Activated CD4-positive, alpha-beta T cell treated with anti-CD3 and anti-CD28 coated beads, Interleukin-2, amount 10 ng/mL, durations not matched to agents 7 days and 5 days (primary cell): Measurements from ENCODE around the gene ANKS1B. TPM values are rescaled to one million over a fixed set of nuclear protein-coding genes. Genes with fewer than 3 reads are reported as not detected.

Source experiments
- CTCF ChIA-PET: fragments of 350-600 bp; sonication (Branson Sonifier 250); formaldehyde crosslinking; loops from one replicate; lab custom pipeline; 2021; ENCODE audit warnings: antibody characterized with exemption; lab: Charles Lee
- POLR2A ChIA-PET: fragments of 350-600 bp; sonication (Branson Sonifier 250); formaldehyde crosslinking; loops from one replicate; lab custom pipeline; 2021; ENCODE audit warnings: antibody characterized with exemption; lab: Charles Lee
- DNase-seq: peaks from one replicate; pipeline ENCODE4 v3.0.0-alpha.2; 2020
- H3K27ac Mint-ChIP-seq: one replicate; pipeline ENCODE4 v1.8.0; 2021; ENCODE audit warnings: mild to moderate bottlenecking, moderate library complexity, mixed read lengths
- H3K27me3 Mint-ChIP-seq: one replicate; pipeline ENCODE4 v1.8.0; 2021; ENCODE audit warnings: mixed read lengths
- H3K36me3 Mint-ChIP-seq: one replicate; pipeline ENCODE4 v1.8.0; 2021; ENCODE audit warnings: low read depth, mixed read lengths
- H3K4me1 Mint-ChIP-seq: one replicate; pipeline ENCODE4 v1.8.0; 2021; ENCODE audit warnings: mixed read lengths
- H3K4me3 Mint-ChIP-seq: one replicate; pipeline ENCODE4 v1.8.0; 2021; ENCODE audit warnings: mild to moderate bottlenecking, moderate library complexity, mixed read lengths
- H3K9me3 Mint-ChIP-seq: one replicate; pipeline ENCODE4 v1.8.0; 2021; ENCODE audit warnings: mixed read lengths
- total RNA-seq, 2 experiments: library from RNA; stranded (reverse); gene quantifications; one replicate each; pipeline ENCODE4 v1.2.3, GENCODE V29; 2021

The ANKS1B gene
- total RNA-seq, 2 experiments from 2014 or later = 0.17 to 0.25 TPM

GRCh38 chr12:98727196-98727595 is 1257.5 kb downstream of the ANKS1B start:
- DNase-seq = no peak
- CTCF ChIA-PET = interaction anchor here (0.7 kb wide), 1 partner anchor 30 kb away, joined by 3 read pairs; no protein-coding TSS in a partner anchor
- Mint-ChIP-seq H3K27me3 (no peaks in the 10 kb centered on the region), H3K36me3 (peaks cover 43% of the 10 kb centered on the region), H3K4me3 (no peak overlapping the region), H3K9me3 (no peaks in the 10 kb centered on the region), H3K4me1 (peaks cover 8% of the 10 kb centered on the region), H3K27ac (no peak overlapping the region)
- POLR2A ChIA-PET = no interaction called here

- H3K4me1 Mint-ChIP-seq = peaks cover 8% of the 10 kb centered on the region
- ChIA-PET CTCF (interaction anchor here (0.8 to 2.1 kb wide), 4 partner anchors 10 to 68 kb away, joined by 3 to 11 read pairs (median 6); no protein-coding TSS in a partner anchor), POLR2A (interaction anchor here (1.0 kb wide), 1 partner anchor 15 kb away, joined by 3 read pairs; no protein-coding TSS in a partner anchor)
- H3K27me3 Mint-ChIP-seq = no peaks in the 10 kb centered on the region
- H3K36me3 Mint-ChIP-seq = peaks cover 35% of the 10 kb centered on the region
- no peaks in the 10 kb centered on the region for H3K9me3 Mint-ChIP-seq
- H3K27ac Mint-ChIP-seq = no peak overlapping the region
- no peak overlapping the region for H3K4me3 Mint-ChIP-seq
- peak; percentile 59 for DNase-seq
These were observed 1259.1 kb downstream of the ANKS1B start for GRCh38 chr12:98725476-98726247.

DNA sequence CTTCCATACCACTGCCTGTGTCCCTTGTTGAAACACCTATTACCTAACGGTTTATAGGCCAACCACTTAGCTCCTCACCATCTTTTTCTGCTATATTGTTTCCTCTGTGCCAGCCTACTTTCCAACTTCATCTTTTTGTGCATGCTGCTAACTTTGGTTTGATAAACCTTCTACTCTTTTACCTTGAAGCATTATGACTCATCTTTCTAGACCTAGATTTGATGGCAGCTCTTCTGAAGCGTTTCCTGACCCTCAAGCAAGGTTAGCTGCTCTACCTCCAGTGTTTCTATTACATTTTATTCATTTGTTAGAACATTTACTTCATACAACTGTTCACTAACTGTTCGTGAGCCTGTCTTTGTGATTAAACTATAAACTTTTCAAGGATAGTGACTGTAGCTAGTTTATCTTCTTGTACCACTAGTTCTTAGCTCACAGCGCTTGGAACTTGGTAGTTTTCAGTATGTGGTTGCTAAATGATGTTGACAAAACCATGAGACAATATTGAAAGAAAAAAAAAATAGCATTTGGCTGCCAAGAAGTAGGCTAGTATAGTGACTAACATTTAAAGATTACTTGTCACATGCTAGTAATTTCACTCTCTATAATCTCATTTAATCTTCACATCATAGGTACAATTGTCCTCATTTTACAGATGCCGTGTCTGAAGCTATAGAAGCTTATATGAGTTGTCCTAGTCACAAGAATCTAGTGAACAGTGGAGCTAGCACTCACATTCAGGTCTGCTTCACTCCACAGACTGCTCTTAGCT is 1260.2 kb downstream of the ANKS1B start:
- no peak for DNase-seq
- POLR2A ChIA-PET = interaction anchor here (1.0 kb wide), 1 partner anchor 17 kb away, joined by 3 read pairs; no protein-coding TSS in a partner anchor
- no peaks in the 10 kb centered on the region for H3K27me3 Mint-ChIP-seq
- H3K36me3 Mint-ChIP-seq = peaks cover 28% of the 10 kb centered on the region
- no peak overlapping the region for H3K4me3 Mint-ChIP-seq
- CTCF ChIA-PET = interaction anchor here (0.8 to 2.1 kb wide), 5 partner anchors 11 to 67 kb away, joined by 3 to 11 read pairs (median 4); no protein-coding TSS in a partner anchor
- peaks cover 8% of the 10 kb centered on the region for H3K4me1 Mint-ChIP-seq
- peak overlapping the region; percentile 21 for H3K27ac Mint-ChIP-seq
- H3K9me3 Mint-ChIP-seq = no peaks in the 10 kb centered on the region

GRCh38 chr12:98721204-98721702 is 1263.5 kb downstream of the ANKS1B start:
- no peaks in the 10 kb centered on the region for H3K9me3 Mint-ChIP-seq
- no peak for DNase-seq
- H3K27me3 Mint-ChIP-seq = no peaks in the 10 kb centered on the region
- ChIA-PET CTCF (interaction anchor here (1.0 to 1.1 kb wide), 2 partner anchors 10 to 22 kb away, joined by 3 to 4 read pairs; no protein-coding TSS in a partner anchor), POLR2A (no interaction called here)
- peaks cover 8% of the 10 kb centered on the region for H3K4me1 Mint-ChIP-seq
- H3K36me3 Mint-ChIP-seq = peaks cover 31% of the 10 kb centered on the region
- no peak overlapping the region for H3K4me3 Mint-ChIP-seq
- no peak overlapping the region for H3K27ac Mint-ChIP-seq

DNA sequence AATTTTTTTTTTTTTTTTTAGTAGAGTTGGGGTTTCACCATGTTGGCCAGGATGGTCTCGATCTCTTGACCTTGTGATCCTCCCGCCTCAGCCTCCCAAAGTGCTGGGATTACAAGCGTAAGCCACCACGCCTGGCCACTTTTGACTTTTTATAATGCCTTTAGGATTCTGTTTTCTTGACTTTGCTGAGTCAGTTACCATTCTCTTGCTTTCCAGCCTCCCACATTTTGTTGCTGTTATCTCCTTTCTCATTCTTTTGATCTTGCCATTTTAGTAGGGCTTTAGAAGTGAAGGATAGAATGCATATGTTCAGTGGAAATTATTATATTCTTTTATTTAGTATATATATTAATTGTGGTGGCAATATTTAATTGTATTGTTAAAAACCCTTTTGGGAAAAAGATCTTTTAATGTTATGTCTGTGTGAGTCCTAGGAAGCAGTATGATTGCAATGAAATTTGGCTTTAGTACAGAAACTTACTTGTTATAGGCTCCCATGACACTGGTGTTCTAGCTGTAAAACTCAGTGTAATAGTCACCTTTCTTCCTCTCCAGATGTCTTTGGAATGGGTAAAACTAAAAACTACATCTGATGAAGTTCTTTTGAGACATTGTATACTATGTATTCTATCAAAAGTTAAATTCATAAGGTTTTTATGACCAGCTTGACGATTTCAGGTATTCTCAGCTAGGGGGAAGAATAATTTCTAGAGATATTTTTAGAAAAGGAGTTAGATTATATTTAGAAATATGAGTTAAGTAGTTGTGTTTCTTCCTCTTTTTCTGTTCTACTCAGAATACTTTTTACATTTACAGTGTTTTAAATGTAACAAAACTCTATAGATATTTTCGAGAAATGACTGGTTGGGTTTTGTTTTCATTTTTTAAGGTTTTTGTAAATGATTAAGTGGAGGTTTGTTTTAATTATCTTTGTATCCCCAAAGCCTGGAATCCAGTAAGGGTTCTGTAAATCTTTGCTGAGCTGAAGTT is 1264.9 kb downstream of the ANKS1B start:
- Mint-ChIP-seq H3K36me3 (peaks cover 32% of the 10 kb centered on the region), H3K9me3 (no peaks in the 10 kb centered on the region), H3K4me3 (no peak overlapping the region), H3K27ac (no peak overlapping the region), H3K4me1 (peaks cover 5% of the 10 kb centered on the region), H3K27me3 (no peaks in the 10 kb centered on the region)
- DNase-seq = no peak
- ChIA-PET CTCF (interaction anchor here (0.6 to 1.4 kb wide), 2 partner anchors 22 to 83 kb away, joined by 3 to 5 read pairs; no protein-coding TSS in a partner anchor), POLR2A (no interaction called here)

DNA sequence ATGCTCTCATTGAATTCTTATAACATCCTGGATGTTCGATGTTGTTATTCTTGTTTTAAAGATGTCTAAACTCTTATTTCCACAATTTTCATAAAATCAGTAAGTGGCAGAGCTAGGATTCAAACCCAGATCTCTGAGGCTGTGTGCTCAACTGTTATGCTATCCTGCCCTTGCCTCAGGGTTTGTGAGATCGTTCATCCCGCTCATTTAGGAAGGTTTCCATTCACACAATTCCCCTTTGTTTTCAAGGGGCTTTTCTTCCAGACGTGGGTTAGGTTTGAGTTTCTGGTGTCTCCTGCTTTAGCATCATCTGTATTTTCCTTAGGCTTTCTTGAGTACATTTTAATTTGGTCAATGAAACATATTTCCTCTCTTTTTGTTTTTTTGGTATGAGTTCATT is 1270.3 kb downstream of the ANKS1B start:
- ChIA-PET POLR2A (no interaction called here), CTCF (no interaction called here)
- Mint-ChIP-seq H3K27ac (no peak overlapping the region), H3K27me3 (no peaks in the 10 kb centered on the region), H3K4me3 (no peak overlapping the region), H3K4me1 (no peaks in the 10 kb centered on the region), H3K36me3 (peaks cover 36% of the 10 kb centered on the region), H3K9me3 (no peaks in the 10 kb centered on the region)
- no peak for DNase-seq

- peaks cover 36% of the 10 kb centered on the region for H3K36me3 Mint-ChIP-seq
- H3K4me1 Mint-ChIP-seq = no peaks in the 10 kb centered on the region
- no peak for DNase-seq
- POLR2A ChIA-PET = no interaction called here
- CTCF ChIA-PET = interaction anchor here (0.9 to 1.2 kb wide), 2 partner anchors 9 to 20 kb away, joined by 3 read pairs; no protein-coding TSS in a partner anchor
- H3K27ac Mint-ChIP-seq = no peak overlapping the region
- H3K4me3 Mint-ChIP-seq = no peak overlapping the region
- no peaks in the 10 kb centered on the region for H3K9me3 Mint-ChIP-seq
- H3K27me3 Mint-ChIP-seq = no peaks in the 10 kb centered on the region
These were observed 1275.7 kb downstream of the ANKS1B start for GRCh38 chr12:98709022-98709421.

DNA sequence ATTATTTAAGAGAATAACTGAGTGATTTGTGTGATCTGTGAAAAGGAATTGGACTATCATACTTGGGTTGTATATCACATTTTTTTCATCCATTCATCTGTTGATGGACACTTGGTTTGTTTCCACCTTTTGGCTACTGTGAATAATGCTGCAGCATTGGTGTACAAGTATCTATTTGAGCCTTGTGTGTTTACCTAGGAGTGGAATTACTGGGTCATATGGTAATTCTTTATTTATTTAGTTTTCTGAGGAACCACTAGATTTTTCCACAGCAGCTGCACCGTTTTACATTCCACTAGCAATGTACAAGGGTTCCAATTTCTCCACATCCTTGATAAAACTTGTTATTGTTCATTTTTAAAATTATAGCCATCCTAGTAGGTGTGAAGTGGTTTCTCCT is 1283.6 kb downstream of the ANKS1B start:
- Mint-ChIP-seq H3K27me3 (no peaks in the 10 kb centered on the region), H3K36me3 (peaks cover 34% of the 10 kb centered on the region), H3K9me3 (no peaks in the 10 kb centered on the region), H3K4me1 (peaks cover 7% of the 10 kb centered on the region), H3K27ac (no peak overlapping the region), H3K4me3 (no peak overlapping the region)
- ChIA-PET POLR2A (no interaction called here), CTCF (no interaction called here)
- DNase-seq = no peak

GRCh38 chr12:98699586-98699985 is 1285.2 kb downstream of the ANKS1B start:
- no peaks in the 10 kb centered on the region for H3K27me3 Mint-ChIP-seq
- ChIA-PET CTCF (interaction anchor here (0.6 to 1.6 kb wide), 4 partner anchors 12 to 106 kb away, joined by 3 to 4 read pairs (median 4); partner anchors contain the start of gene SLC25A3), POLR2A (interaction anchor here (0.6 kb wide), 1 partner anchor 13 kb away, joined by 3 read pairs; no protein-coding TSS in a partner anchor)
- H3K36me3 Mint-ChIP-seq = peaks cover 45% of the 10 kb centered on the region
- no peak for DNase-seq
- no peak overlapping the region for H3K4me3 Mint-ChIP-seq
- no peaks in the 10 kb centered on the region for H3K9me3 Mint-ChIP-seq
- H3K4me1 Mint-ChIP-seq = peaks cover 10% of the 10 kb centered on the region
- H3K27ac Mint-ChIP-seq = no peak overlapping the region

- peak; percentile 52 for DNase-seq
- H3K27ac Mint-ChIP-seq = no peak overlapping the region
- H3K36me3 Mint-ChIP-seq = peaks cover 47% of the 10 kb centered on the region
- ChIA-PET CTCF (interaction anchor here (0.6 to 1.6 kb wide), 5 partner anchors 13 to 105 kb away, joined by 3 to 4 read pairs (median 3); partner anchors contain the start of gene SLC25A3), POLR2A (interaction anchor here (0.6 kb wide), 1 partner anchor 12 kb away, joined by 3 read pairs; no protein-coding TSS in a partner anchor)
- H3K4me3 Mint-ChIP-seq = no peak overlapping the region
- peaks cover 14% of the 10 kb centered on the region for H3K4me1 Mint-ChIP-seq
- no peaks in the 10 kb centered on the region for H3K27me3 Mint-ChIP-seq
- H3K9me3 Mint-ChIP-seq = no peaks in the 10 kb centered on the region
These were observed 1285.9 kb downstream of the ANKS1B start for GRCh38 chr12:98698603-98699463.

- H3K4me1 Mint-ChIP-seq = peaks cover 14% of the 10 kb centered on the region
- H3K27me3 Mint-ChIP-seq = no peaks in the 10 kb centered on the region
- no peak overlapping the region for H3K4me3 Mint-ChIP-seq
- POLR2A ChIA-PET = no interaction called here
- H3K36me3 Mint-ChIP-seq = peaks cover 55% of the 10 kb centered on the region
- no peaks in the 10 kb centered on the region for H3K9me3 Mint-ChIP-seq
- CTCF ChIA-PET = interaction anchor here (0.6 kb wide), 1 partner anchor 30 kb away, joined by 3 read pairs; no protein-coding TSS in a partner anchor
- DNase-seq = no peak
- no peak overlapping the region for H3K27ac Mint-ChIP-seq
These were observed 1287.5 kb downstream of the ANKS1B start for GRCh38 chr12:98697209-98697608.
